ENCODE measurements around the gene PTK6.

DNA sequence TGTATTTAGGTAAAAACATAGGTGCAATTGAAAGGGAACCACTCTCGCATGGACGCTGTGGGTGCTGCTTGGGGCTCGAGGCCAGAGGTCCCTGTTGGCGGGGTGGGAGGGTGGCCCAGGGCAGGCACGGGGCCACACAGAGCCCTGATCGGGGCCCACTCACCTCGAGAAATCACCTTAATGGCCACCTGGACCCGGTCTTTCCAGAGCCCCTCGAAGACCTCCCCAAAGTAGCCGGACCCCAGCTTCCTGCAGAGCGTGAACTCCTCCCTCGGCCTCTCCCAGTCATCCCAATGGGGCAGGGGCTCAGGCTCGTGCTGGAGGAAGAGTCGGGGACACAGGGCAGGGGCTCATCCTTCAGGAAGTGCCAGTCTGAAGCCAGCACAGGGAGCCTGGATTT, 3.8 kb downstream of the PTK6 start:
- TF ChIP-seq, protein P1, sequence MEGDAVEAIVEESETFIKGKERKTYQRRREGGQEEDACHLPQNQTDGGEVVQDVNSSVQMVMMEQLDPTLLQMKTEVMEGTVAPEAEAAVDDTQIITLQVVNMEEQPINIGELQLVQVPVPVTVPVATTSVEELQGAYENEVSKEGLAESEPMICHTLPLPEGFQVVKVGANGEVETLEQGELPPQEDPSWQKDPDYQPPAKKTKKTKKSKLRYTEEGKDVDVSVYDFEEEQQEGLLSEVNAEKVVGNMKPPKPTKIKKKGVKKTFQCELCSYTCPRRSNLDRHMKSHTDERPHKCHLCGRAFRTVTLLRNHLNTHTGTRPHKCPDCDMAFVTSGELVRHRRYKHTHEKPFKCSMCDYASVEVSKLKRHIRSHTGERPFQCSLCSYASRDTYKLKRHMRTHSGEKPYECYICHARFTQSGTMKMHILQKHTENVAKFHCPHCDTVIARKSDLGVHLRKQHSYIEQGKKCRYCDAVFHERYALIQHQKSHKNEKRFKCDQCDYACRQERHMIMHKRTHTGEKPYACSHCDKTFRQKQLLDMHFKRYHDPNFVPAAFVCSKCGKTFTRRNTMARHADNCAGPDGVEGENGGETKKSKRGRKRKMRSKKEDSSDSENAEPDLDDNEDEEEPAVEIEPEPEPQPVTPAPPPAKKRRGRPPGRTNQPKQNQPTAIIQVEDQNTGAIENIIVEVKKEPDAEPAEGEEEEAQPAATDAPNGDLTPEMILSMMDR (IDR thresholded peaks at IDR 0.05): no peak
- no peak for TF ChIP-seq POLR2A (IDR thresholded peaks at IDR 0.05)
